ENCODE data around the gene SPIRE1. TPM values are rescaled to one million over a fixed set of nuclear protein-coding genes. Genes with fewer than 3 reads are reported as not detected.

SPIRE1 gene
- total RNA-seq, 2 donors from 2014 or later, result 14.2 to 17.2 TPM

GRCh38 chr18:12659904-12660605, 2.1 kb upstream of the SPIRE1 start:
- H3K4me1 Mint-ChIP-seq, result peaks cover 11% of the 10 kb centered on the region
- WGBS, 2 experiments (ENCODE audit: insufficient coverage in 1 of 2, insufficient read length in 1 of 2), result 86 to 88% methylated on average over 8 to 9 of the region's 9 CpGs
- Histone ChIP-seq H3K4me1 (ENCODE audit: control insufficient read depth, insufficient read depth, low read length) (no peaks in the 10 kb centered on the region), H3K4me3 (ENCODE audit: low read length) (no peak overlapping the region), H3K36me3 (ENCODE audit: control insufficient read depth, insufficient read depth, low read length) (no peaks in the 10 kb centered on the region), H3K27me3 (ENCODE audit: control insufficient read depth, insufficient read depth, low read length, poor library complexity, severe bottlenecking) (peaks cover 18% of the 10 kb centered on the region), H3K9me3 (ENCODE audit: control insufficient read depth, low read length) (no peaks in the 10 kb centered on the region), H3K27ac (ENCODE audit: low read depth, low read length) (no peak overlapping the region), H3K9ac (ENCODE audit: extremely low read depth, low read length, poor library complexity, severe bottlenecking) (no peak overlapping the region)
- peaks cover 4% of the 10 kb centered on the region for H3K36me3 Mint-ChIP-seq (ENCODE audit: low read depth)
- TF ChIP-seq CTCF (conservative IDR thresholded peaks at IDR 0.05), result peak; percentile 95
- no peak overlapping the region for H3K27ac Mint-ChIP-seq
- peaks cover 12% of the 10 kb centered on the region for H3K27me3 Mint-ChIP-seq (ENCODE audit: insufficient read depth)
- DNase-seq, result peak; percentile 71
- no peaks in the 10 kb centered on the region for H3K9me3 Mint-ChIP-seq
- no peak overlapping the region for H3K4me3 Mint-ChIP-seq

GRCh38 chr18:12658426-12659138, 675 bp upstream of the SPIRE1 start:
- WGBS, 2 experiments (ENCODE audit: insufficient coverage in 1 of 2, insufficient read length in 1 of 2), result 11 to 13% methylated on average over 34 to 42 of the region's 42 CpGs
- peaks cover 1% of the 10 kb centered on the region for H3K36me3 Mint-ChIP-seq (ENCODE audit: low read depth)
- no peaks in the 10 kb centered on the region for H3K4me1 ChIP-seq (ENCODE audit: control insufficient read depth, insufficient read depth, low read length)
- no peak overlapping the region for H3K27ac Mint-ChIP-seq
- H3K27me3 Mint-ChIP-seq (ENCODE audit: insufficient read depth), result peaks cover 12% of the 10 kb centered on the region
- no peaks in the 10 kb centered on the region for H3K9me3 ChIP-seq (ENCODE audit: control insufficient read depth, low read length)
- no peaks in the 10 kb centered on the region for H3K36me3 ChIP-seq (ENCODE audit: control insufficient read depth, insufficient read depth, low read length)
- H3K4me3 ChIP-seq (ENCODE audit: low read length), result peak overlapping the region; percentile 80
- peaks cover 18% of the 10 kb centered on the region for H3K27me3 ChIP-seq (ENCODE audit: control insufficient read depth, insufficient read depth, low read length, poor library complexity, severe bottlenecking)
- peak; percentile 83 for DNase-seq
- H3K27ac ChIP-seq (ENCODE audit: low read depth, low read length), result no peak overlapping the region
- TF ChIP-seq CTCF (conservative IDR thresholded peaks at IDR 0.05), result peak; percentile 20
- no peaks in the 10 kb centered on the region for H3K9me3 Mint-ChIP-seq
- H3K4me1 Mint-ChIP-seq, result peaks cover 11% of the 10 kb centered on the region
- H3K9ac ChIP-seq (ENCODE audit: extremely low read depth, low read length, poor library complexity, severe bottlenecking), result no peak overlapping the region
- peak overlapping the region; percentile 63 for H3K4me3 Mint-ChIP-seq

DNA sequence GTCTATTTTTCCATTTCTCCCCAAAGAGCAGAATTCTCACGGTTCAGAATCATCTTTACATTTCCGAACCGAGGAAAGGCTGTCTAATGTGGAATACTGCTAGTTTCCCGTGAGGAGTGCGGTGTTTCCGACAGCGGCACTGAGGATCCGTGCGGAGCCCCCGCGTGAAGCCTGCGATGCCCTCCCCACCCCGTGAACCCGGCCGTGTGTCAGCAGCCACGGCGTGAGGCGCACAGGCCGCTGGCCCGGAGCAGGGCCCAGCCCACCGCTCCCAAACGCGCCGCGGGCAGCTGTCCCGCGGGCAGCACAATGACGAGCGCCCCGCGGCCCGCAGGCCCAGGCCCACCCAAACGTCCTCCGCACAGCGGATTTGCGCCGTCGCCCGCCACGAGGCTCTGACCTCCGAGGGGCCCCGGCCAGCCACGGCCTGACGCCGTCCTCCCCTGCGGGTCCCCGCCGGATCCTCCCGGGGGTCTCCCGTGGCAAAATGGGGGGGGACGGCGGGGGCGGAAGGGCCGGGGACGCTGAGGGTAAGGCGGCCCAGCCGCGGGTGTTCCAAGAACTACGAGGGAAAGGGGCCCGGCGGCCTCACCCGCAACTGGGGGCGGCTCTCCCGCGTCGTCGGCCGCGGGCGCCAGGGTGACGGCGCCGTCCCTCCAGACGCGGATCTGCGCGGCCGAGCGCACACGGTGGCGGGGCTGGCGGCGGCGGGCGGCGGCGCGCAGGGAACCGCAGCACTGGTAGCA, 796 bp downstream of the SPIRE1 start:
- Histone ChIP-seq H3K9me3 (ENCODE audit: control insufficient read depth, low read length) (no peaks in the 10 kb centered on the region), H3K36me3 (ENCODE audit: control insufficient read depth, insufficient read depth, low read length) (no peaks in the 10 kb centered on the region), H3K9ac (ENCODE audit: extremely low read depth, low read length, poor library complexity, severe bottlenecking) (peak overlapping the region; percentile 48), H3K4me1 (ENCODE audit: control insufficient read depth, insufficient read depth, low read length) (no peaks in the 10 kb centered on the region), H3K27me3 (ENCODE audit: control insufficient read depth, insufficient read depth, low read length, poor library complexity, severe bottlenecking) (peaks cover 18% of the 10 kb centered on the region), H3K4me3 (ENCODE audit: low read length) (peak overlapping the region; percentile 93), H3K27ac (ENCODE audit: low read depth, low read length) (no peak overlapping the region)
- peak; percentile 68 for DNase-seq
- no peak for TF ChIP-seq CTCF (conservative IDR thresholded peaks at IDR 0.05)
- H3K4me3 Mint-ChIP-seq, result peak overlapping the region; percentile 63
- peaks cover 18% of the 10 kb centered on the region for H3K4me1 Mint-ChIP-seq
- no peak overlapping the region for H3K27ac Mint-ChIP-seq
- no peaks in the 10 kb centered on the region for H3K9me3 Mint-ChIP-seq
- peaks cover 1% of the 10 kb centered on the region for H3K36me3 Mint-ChIP-seq (ENCODE audit: low read depth)
- WGBS, 2 experiments (ENCODE audit: insufficient coverage in 1 of 2, insufficient read length in 1 of 2), result 0 to 3% methylated on average over 16 to 89 of the region's 89 CpGs
- H3K27me3 Mint-ChIP-seq (ENCODE audit: insufficient read depth), result peaks cover 12% of the 10 kb centered on the region

All from endodermal cell (in vitro differentiated cells).